ENCODE results near the gene HOXD3. TPM values are rescaled to one million over a fixed set of nuclear protein-coding genes. Genes with fewer than 3 reads are reported as not detected.

HOXD3 gene
- total RNA-seq, 1 donor from 2014 or later, result 1.7 TPM

- Histone ChIP-seq H3K27me3 (peaks cover 95% of the 10 kb centered on the region), H3K36me3 (no peaks in the 10 kb centered on the region), H3K9me3 (no peaks in the 10 kb centered on the region), H3K4me3 (no peak overlapping the region), H3K4me1 (no peaks in the 10 kb centered on the region), H3K27ac (no peak overlapping the region)
- TF ChIP-seq CTCF (IDR thresholded peaks at IDR 0.05), result no peak
- ATAC-seq, result no peak
- no peak for DNase-seq
- intact Hi-C loops (cut with DNase I), result no loop called here
These were observed 8.2 kb upstream of the HOXD3 start for GRCh38 chr2:176148751-176149421.

GRCh38 chr2:176149481-176149938 is 7.6 kb upstream of the HOXD3 start:
- no peak for ATAC-seq
- no peak for TF ChIP-seq CTCF (IDR thresholded peaks at IDR 0.05)
- Histone ChIP-seq H3K27me3 (peaks cover 98% of the 10 kb centered on the region), H3K9me3 (no peaks in the 10 kb centered on the region), H3K4me1 (no peaks in the 10 kb centered on the region), H3K36me3 (no peaks in the 10 kb centered on the region), H3K4me3 (no peak overlapping the region), H3K27ac (no peak overlapping the region)
- DNase-seq, result no peak
- intact Hi-C loops (cut with DNase I), result no loop called here

GRCh38 chr2:176149939-176150583 is 7.0 kb upstream of the HOXD3 start:
- ATAC-seq (no peak), DNase-seq (no peak)
- no peak overlapping the region for H3K4me3 ChIP-seq
- no peaks in the 10 kb centered on the region for H3K4me1 ChIP-seq
- H3K9me3 ChIP-seq, result no peaks in the 10 kb centered on the region
- intact Hi-C loops (cut with DNase I), result no loop called here
- TF ChIP-seq CTCF (IDR thresholded peaks at IDR 0.05), result no peak
- H3K27me3 ChIP-seq, result peaks cover 99% of the 10 kb centered on the region
- H3K36me3 ChIP-seq, result no peaks in the 10 kb centered on the region
- H3K27ac ChIP-seq, result no peak overlapping the region

- Histone ChIP-seq H3K4me3 (no peak overlapping the region), H3K27me3 (peaks cover 99% of the 10 kb centered on the region)
These were observed 6.3 kb upstream of the HOXD3 start for GRCh38 chr2:176150584-176151441.

More at GRCh38 chr2:176150584-176151441, 6.3 kb upstream of the HOXD3 start:
- ATAC-seq, result no peak
- no peaks in the 10 kb centered on the region for H3K4me1 ChIP-seq
- H3K9me3 ChIP-seq, result no peaks in the 10 kb centered on the region
- no peaks in the 10 kb centered on the region for H3K36me3 ChIP-seq
- TF ChIP-seq CTCF (IDR thresholded peaks at IDR 0.05), result no peak
- peak; percentile 49 for DNase-seq
- no peak overlapping the region for H3K27ac ChIP-seq
- intact Hi-C loops (cut with DNase I), result no loop called here
